ENCODE measurements around the gene OR4D2. TPM values are rescaled to one million over a fixed set of nuclear protein-coding genes. Genes with fewer than 3 reads are reported as not detected.

OR4D2 gene
- total RNA-seq, 1 donor from 2014 or later: not detected

- Histone ChIP-seq H3K4me1 (no peaks in the 10 kb centered on the region), H3K27me3 (no peaks in the 10 kb centered on the region), H3K27ac (no peak within 1 kb of the TSS), H3K36me3 (no peaks in the 10 kb centered on the region), H3K4me3 (no peak within 1 kb of the TSS), H3K9me3 (peaks cover 4% of the 10 kb centered on the region)
- TF ChIP-seq CTCF (IDR thresholded peaks at IDR 0.05) (no peak), POLR2A (IDR thresholded peaks at IDR 0.05) (no peak), POLR2AphosphoS5 (IDR thresholded peaks at IDR 0.05; ENCODE audit: insufficient read depth in 1 of 2, low read depth in 1 of 2) (no peak)
- intact Hi-C loops (cut with DNase I): no loop called here
- no peak for DNase-seq (ENCODE audit: extremely low spot score in 2 of 2)
These were observed 18.8 kb upstream of the OR4D2 start, which contains the start of gene OR4D1 for GRCh38 chr17:58147930-58148434. Gene OR4D1 (plus strand): TSS chr17:58148384. CDS start chr17:58155154, 6,770 bp downstream.

GRCh38 chr17:58148609-58149008, 18.2 kb upstream of the OR4D2 start:
- no peak for TF ChIP-seq POLR2AphosphoS5 (IDR thresholded peaks at IDR 0.05; ENCODE audit: insufficient read depth in 1 of 2, low read depth in 1 of 2)
- TF ChIP-seq CTCF (IDR thresholded peaks at IDR 0.05): no peak
- TF ChIP-seq POLR2A (IDR thresholded peaks at IDR 0.05): no peak
- Histone ChIP-seq H3K27ac (no peak overlapping the region), H3K4me3 (no peak overlapping the region), H3K4me1 (no peaks in the 10 kb centered on the region), H3K9me3 (peaks cover 4% of the 10 kb centered on the region), H3K36me3 (no peaks in the 10 kb centered on the region), H3K27me3 (no peaks in the 10 kb centered on the region)
- DNase-seq (ENCODE audit: extremely low spot score in 2 of 2): no peak
- intact Hi-C loops (cut with DNase I): no loop called here

GRCh38 chr17:58150394-58150793, 16.4 kb upstream of the OR4D2 start:
- Histone ChIP-seq H3K4me1 (no peaks in the 10 kb centered on the region), H3K36me3 (no peaks in the 10 kb centered on the region), H3K9me3 (peaks cover 4% of the 10 kb centered on the region), H3K27ac (no peak overlapping the region), H3K4me3 (no peak overlapping the region), H3K27me3 (no peaks in the 10 kb centered on the region)
- intact Hi-C loops (cut with DNase I): no loop called here
- TF ChIP-seq POLR2A (IDR thresholded peaks at IDR 0.05) (no peak), CTCF (IDR thresholded peaks at IDR 0.05) (no peak), POLR2AphosphoS5 (IDR thresholded peaks at IDR 0.05; ENCODE audit: insufficient read depth in 1 of 2, low read depth in 1 of 2) (no peak)
- DNase-seq (ENCODE audit: extremely low spot score in 2 of 2): no peak

GRCh38 chr17:58153046-58153445, 13.7 kb upstream of the OR4D2 start:
- Histone ChIP-seq H3K27ac (no peak overlapping the region), H3K4me3 (no peak overlapping the region), H3K4me1 (peaks cover 10% of the 10 kb centered on the region), H3K27me3 (peaks cover 4% of the 10 kb centered on the region), H3K9me3 (no peaks in the 10 kb centered on the region), H3K36me3 (no peaks in the 10 kb centered on the region)
- no peak for DNase-seq (ENCODE audit: extremely low spot score in 2 of 2)
- TF ChIP-seq POLR2A (IDR thresholded peaks at IDR 0.05) (no peak), POLR2AphosphoS5 (IDR thresholded peaks at IDR 0.05; ENCODE audit: insufficient read depth in 1 of 2, low read depth in 1 of 2) (no peak)
- intact Hi-C loops (cut with DNase I): no loop called here

- peaks cover 4% of the 10 kb centered on the region for H3K27me3 ChIP-seq
- no peaks in the 10 kb centered on the region for H3K36me3 ChIP-seq
- intact Hi-C loops (cut with DNase I): no loop called here
- no peak overlapping the region for H3K27ac ChIP-seq
- DNase-seq (ENCODE audit: extremely low spot score in 2 of 2): no peak
- H3K9me3 ChIP-seq: no peaks in the 10 kb centered on the region
- no peak overlapping the region for H3K4me3 ChIP-seq
- no peak for TF ChIP-seq CTCF (IDR thresholded peaks at IDR 0.05)
- no peak for TF ChIP-seq POLR2AphosphoS5 (IDR thresholded peaks at IDR 0.05; ENCODE audit: insufficient read depth in 1 of 2, low read depth in 1 of 2)
- no peak for TF ChIP-seq POLR2A (IDR thresholded peaks at IDR 0.05)
- H3K4me1 ChIP-seq: peaks cover 10% of the 10 kb centered on the region
These were observed 13.1 kb upstream of the OR4D2 start for GRCh38 chr17:58153671-58154070.

Data from vagina (tissue), 2 donors.